HepG2 (cell line): Measurements from ENCODE around the gene ABCG4. TPM values are rescaled to one million over a fixed set of nuclear protein-coding genes. Genes with fewer than 3 reads are reported as not detected.

Experiments
- ATAC-seq: fragments of 200-7000 bp; cut with Tn5 transposase; 3 replicates; pipeline ENCODE4 v1.9.1; 2020; ENCODE audit warnings: mild to moderate bottlenecking, moderate library complexity
- BruUV-seq: library from RNA; stranded (reverse); fragments of 400-500 nt; replicated peaks from 2 replicates; lab custom pipeline; 2021; lab: Mats Ljungman, UMichigan
- CTCF ChIA-PET: fragments of 300-600 bp; formaldehyde crosslinking; extraction: SDS; loops from one replicate; lab custom pipeline; 2021; ENCODE audit warnings: low total read pairs, inconsistent platforms, low intra/inter-chr PET ratio; lab: Yijun Ruan, JAX
- POLR2A ChIA-PET: fragments of 350-600 bp; sonication (Branson Sonifier 250); formaldehyde crosslinking; loops from one replicate; lab custom pipeline; 2020; ENCODE audit warnings: antibody characterized with exemption, inconsistent platforms; lab: Yijun Ruan, JAX
- DNase-seq: peaks from one replicate; pipeline ENCODE4 v3.0.0-alpha.2; 2015; ENCODE audit warnings: low spot score
- FAIRE-seq: peaks from 3 replicates; lab custom pipeline; 2011; peaks lifted over from hg19 to GRCh38; lab: Jason Lieb, UNC
- H2AFZ ChIP-seq: one replicate; pipeline ENCODE4 v1.6.1; 2011; ENCODE audit warnings: low read length, inconsistent platforms
- H3K27ac ChIP-seq: fragments of 300-600 bp; 3 replicates; pipeline ENCODE4 v1.8.0; 2011; ENCODE audit warnings: mixed run types, mild to moderate bottlenecking, mixed read lengths, low read length, inconsistent platforms; ENCODE audit not compliant: insufficient read depth; ENCODE audit errors: extremely low read length
- H3K27me3 ChIP-seq, 2 experiments: fragments of 200-600 bp in 1 of 2; 2 replicates in 1 of 2; 3 replicates in 1 of 2; pipeline versions ENCODE4 v1.6.0 to v1.8.0; 2011; ENCODE audit warnings: low read length in 2 of 2, mild to moderate bottlenecking in 2 of 2, moderate library complexity in 2 of 2, inconsistent platforms in 1 of 2; ENCODE audit not compliant: insufficient read depth in 2 of 2, control insufficient read depth in 1 of 2
- H3K36me3 ChIP-seq, 2 experiments: fragments of 200-600 bp in 1 of 2; replicated peaks in 1 of 2; 2 replicates in 1 of 2; 3 replicates in 1 of 2; pipeline versions ENCODE4 v1.5.1 to v1.8.0; 2011; ENCODE audit warnings: low read length in 2 of 2, inconsistent platforms in 1 of 2; ENCODE audit not compliant: insufficient read depth in 2 of 2, control insufficient read depth in 1 of 2
- H3K4me1 ChIP-seq: 2 replicates; pipeline ENCODE4 v1.5.1; 2012; ENCODE audit warnings: low read length, inconsistent platforms; ENCODE audit not compliant: insufficient read depth
- H3K4me2 ChIP-seq: 2 replicates; pipeline ENCODE4 v1.6.0; 2011; ENCODE audit warnings: low read depth, low read length, inconsistent platforms
- H3K4me3 ChIP-seq, 3 experiments: fragments of 200-600 bp in 1 of 3; sonication (generic), shearing (Covaris generic) in 1 of 3; replicated peaks in 1 of 3; 2 replicates each; pipeline ENCODE4 v1.5.1; 2011 to 2016; ENCODE audit warnings: low read length in 3 of 3, inconsistent platforms in 2 of 3, low read depth in 2 of 3, mild to moderate bottlenecking in 2 of 3, control low read depth in 1 of 3, mixed read lengths in 1 of 3; ENCODE audit not compliant: insufficient read depth in 1 of 3
- H3K79me2 ChIP-seq: one replicate; pipeline ENCODE4 v1.6.1; 2011; ENCODE audit warnings: low read length, inconsistent platforms; ENCODE audit not compliant: insufficient read depth
- H3K9ac ChIP-seq: 2 replicates; pipeline ENCODE4 v1.6.0; 2011; ENCODE audit warnings: mild to moderate bottlenecking, low read depth, low read length, inconsistent platforms; ENCODE audit not compliant: insufficient read depth
- H3K9me3 ChIP-seq: 2 replicates; pipeline ENCODE4 v1.5.1; 2012; ENCODE audit warnings: mild to moderate bottlenecking, low read length
- H4K20me1 ChIP-seq: 2 replicates; pipeline ENCODE4 v1.6.0; 2011; ENCODE audit warnings: inconsistent platforms, mild to moderate bottlenecking, low read length, moderate library complexity; ENCODE audit not compliant: insufficient read depth
- ATM ChIP-seq: fragments of 450-650 bp; IDR thresholded peaks from 2 replicates; pipeline ENCODE4 v1.7.1; 2017; ENCODE audit warnings: mild to moderate bottlenecking, borderline replicate concordance
- FOXP1 ChIP-seq, 2 experiments: fragments of 450-650 bp in 1 of 2; IDR thresholded peaks; 2 replicates each; pipeline ENCODE4 v1.6.1; 2017 to 2018; ENCODE audit warnings: antibody characterized with exemption in 1 of 2
- KMT2A ChIP-seq: sonication (generic); formaldehyde crosslinking; IDR thresholded peaks from 2 replicates; pipeline ENCODE4 v1.4.0; 2020; ENCODE audit warnings: missing genetic modification reagents
- NFKB2 ChIP-seq: sonication (generic); formaldehyde crosslinking; IDR thresholded peaks from 2 replicates; pipeline ENCODE4 v1.4.0; 2020; ENCODE audit warnings: missing genetic modification reagents, borderline replicate concordance
- POLR2AphosphoS5 ChIP-seq: IDR thresholded peaks from 2 replicates; pipeline ENCODE4 v1.6.1; 2012; ENCODE audit warnings: low read depth, low read length
- SP1 ChIP-seq, 2 experiments: fragments of 450-650 bp in 1 of 2; sonication (generic) in 1 of 2; formaldehyde crosslinking in 1 of 2; IDR thresholded peaks; 2 replicates each; pipeline versions ENCODE4 v1.4.0 to v1.6.1; 2016 to 2020; ENCODE audit warnings: missing genetic modification reagents in 1 of 2
- SP2 ChIP-seq: sonication (generic); formaldehyde crosslinking; IDR thresholded peaks from 2 replicates; pipeline ENCODE4 v1.5.1; 2020; ENCODE audit warnings: mild to moderate bottlenecking, missing genetic modification reagents
- SRF ChIP-seq: IDR thresholded peaks from 2 replicates; pipeline ENCODE4 v1.6.1; 2011; ENCODE audit warnings: mild to moderate bottlenecking, low read depth, low read length, moderate library complexity
- ZBTB7B ChIP-seq: sonication (generic); formaldehyde crosslinking; IDR thresholded peaks from 2 replicates; pipeline ENCODE4 v1.4.0; 2020; ENCODE audit warnings: missing genetic modification reagents
- ZFY ChIP-seq: sonication (generic); formaldehyde crosslinking; IDR thresholded peaks from 2 replicates; pipeline ENCODE4 v1.4.0; 2020; ENCODE audit warnings: missing genetic modification reagents
- ZHX1 ChIP-seq: sonication (generic); formaldehyde crosslinking; IDR thresholded peaks from 2 replicates; pipeline ENCODE4 v1.8.1; 2022; ENCODE audit warnings: low read depth, mild to moderate bottlenecking, missing genetic modification reagents
- ZNF660 ChIP-seq: sonication (generic); formaldehyde crosslinking; IDR thresholded peaks from 2 replicates; pipeline ENCODE4 v1.5.1; 2020; ENCODE audit warnings: mild to moderate bottlenecking, low read depth, missing genetic modification reagents, borderline replicate concordance
- ZNF781 ChIP-seq: sonication (generic); formaldehyde crosslinking; IDR thresholded peaks from 2 replicates; pipeline ENCODE4 v1.5.1; 2020; ENCODE audit warnings: borderline replicate concordance, mild to moderate bottlenecking, missing genetic modification reagents; ENCODE audit errors: not compliant biosample characterization
- whole genome bisulfite sequencing: methylation state at CpG from one replicate; pipeline ENCODE4 v1.1.6; 2017; ENCODE audit warnings: low lambda C conversion rate; 5-methylcytosine and 5-hydroxymethylcytosine counted together
- in situ Hi-C: cut with HindIII; loops from 2 replicates; pipeline ENCODE4 v1.10.0; 2017; ENCODE audit warnings: low pct_unique_long_range_greater_than_20kb; ENCODE audit not compliant: extremely low pct_ligation_motif_present
- intact Hi-C: fragments of 100-400 bp; cut with micrococcal nuclease; formaldehyde crosslinking; loops from one replicate; pipeline ENCODE4 v1.10.0; 2022; ENCODE audit not compliant: unreplicated experiment
- polyA plus RNA-seq, 8 experiments: library from polyadenylated mRNA; depleted of rRNA in 3 of 8; stranded (reverse) in 7 of 8; unstranded in 1 of 8; fragments of >200 nt; fragmentation: Illumina TruSeq in 4 of 8; extraction: Trizol in 4 of 8; gene quantifications; 2 replicates each; pipeline versions ENCODE4 v1.2.1 to v1.2.3, GENCODE V29; 2011 to 2016; ENCODE audit warnings: low read depth in 4 of 8, missing spikeins in 1 of 8, mixed read lengths in 1 of 8; ENCODE audit not compliant: insufficient read depth in 1 of 8
- total RNA-seq, 5 experiments: library from RNA; depleted of rRNA; stranded (reverse); fragments of >200 nt; fragmentation: Illumina TruSeq; extraction: Trizol; gene quantifications; 2 replicates each; pipeline ENCODE4 v1.2.3, GENCODE V29; 2016; ENCODE audit warnings: low read depth in 1 of 5

ABCG4 gene
- total and polyA plus RNA-seq, 2 of the 13 experiments (the other 11 are each of a cell fraction or from before 2014, with no cell fraction given): not detected

- no peak for TF ChIP-seq SP1 (IDR thresholded peaks at IDR 0.05)
- TF ChIP-seq SP1 (CRISPR knock-in tag; IDR thresholded peaks at IDR 0.05): no peak
- no peak for TF ChIP-seq FOXP1 (IDR thresholded peaks at IDR 0.05)
- TF ChIP-seq FOXP1 (CRISPR knock-in tag; IDR thresholded peaks at IDR 0.05): no peak
- TF ChIP-seq SRF: no peak
- no peak for TF ChIP-seq ZBTB7B (CRISPR knock-in tag)
Measured at GRCh38 chr11:119116235-119116594, 32.6 kb upstream of the ABCG4 start (continued).

- TF ChIP-seq NFKB2 (CRISPR knock-in tag): no peak
- no peak for TF ChIP-seq ZFY
- no peak for TF ChIP-seq ATM
- no peak for TF ChIP-seq ZNF660
- TF ChIP-seq POLR2AphosphoS5: no peak
- TF ChIP-seq ZNF781 (CRISPR knock-in tag): no peak
- TF ChIP-seq KMT2A (CRISPR knock-in tag): no peak
- no peak for TF ChIP-seq SP2 (CRISPR knock-in tag)
- no peak for TF ChIP-seq ZHX1
- Histone ChIP-seq H3K27me3 (no peaks in the 10 kb centered on the region; a peak in 1 of 5 replicates), H4K20me1 (no peaks in the 10 kb centered on the region), H3K27ac (no peak overlapping the region), H3K4me1 (peaks cover 12% of the 10 kb centered on the region), H2AFZ (no peak overlapping the region), H3K4me2 (no peak overlapping the region), H3K9ac (no peak overlapping the region), H3K9me3 (no peaks in the 10 kb centered on the region), H3K4me3 (no peak overlapping the region), H3K79me2 (peaks cover 2% of the 10 kb centered on the region), H3K36me3 (peaks cover 14 to 22% of the 10 kb centered on the region in 2 experiments)
- intact Hi-C loops (no loop called here), in situ Hi-C loops (no loop called here)
- FAIRE-seq (no peak), ATAC-seq (no peak), DNase-seq (no peak)
- CTCF ChIA-PET: no interaction called here
- WGBS: 64% methylated on average over 5 of the region's 5 CpGs
- POLR2A ChIA-PET: no interaction called here
- no TSS peak for BruUV-seq
Measured at GRCh38 chr11:119116601-119117000, 32.3 kb upstream of the ABCG4 start.
